GM23248 (cell line): ENCODE measurements around the gene LCLAT1. TPM values are rescaled to one million over a fixed set of nuclear protein-coding genes. Genes with fewer than 3 reads are reported as not detected.
A peak's percentile ranks its signal among the peaks of the same experiment; 100 is the strongest.
"Not testable (repeated sequence)": the region's sequence is repeated elsewhere in the genome, so short reads cannot be mapped to it uniquely, and the experiment has no call there.

Source experiments
- DNase-seq: peaks from one replicate; pipeline ENCODE4 v3.0.0-alpha.2; 2015
- H2AFZ ChIP-seq: fragments of 200-600 bp; sonication (generic); 2 replicates; pipeline ENCODE4 v1.6.1; 2016; ENCODE audit warnings: antibody characterized with exemption
- H3F3A ChIP-seq: fragments of 200-600 bp; sonication (generic); 2 replicates; pipeline ENCODE4 v1.6.1; 2016; ENCODE audit warnings: mild to moderate bottlenecking, antibody characterized with exemption, mixed run types; ENCODE audit not compliant: insufficient read depth
- H3K27ac ChIP-seq: fragments of 200-600 bp; sonication (generic); 2 replicates; pipeline ENCODE4 v1.5.1; 2016; ENCODE audit warnings: mild to moderate bottlenecking
- H3K27me3 ChIP-seq: fragments of 200-600 bp; sonication (generic); replicated peaks from 2 replicates; pipeline ENCODE4 v1.6.1; 2016; ENCODE audit warnings: mild to moderate bottlenecking; ENCODE audit not compliant: insufficient read depth
- H3K36me3 ChIP-seq: fragments of 200-600 bp; sonication (generic); 2 replicates; pipeline ENCODE4 v1.6.1; 2016; ENCODE audit warnings: low read depth, mild to moderate bottlenecking
- H3K4me1 ChIP-seq: fragments of 200-600 bp; sonication (generic); 2 replicates; pipeline ENCODE4 v1.6.1; 2016; ENCODE audit warnings: mild to moderate bottlenecking; ENCODE audit not compliant: insufficient read depth
- H3K4me2 ChIP-seq: fragments of 200-600 bp; sonication (generic); one replicate; pipeline ENCODE4 v1.6.1; 2016; ENCODE audit warnings: mild to moderate bottlenecking; ENCODE audit not compliant: unreplicated experiment
- H3K4me3 ChIP-seq: fragments of 200-600 bp; sonication (generic); 2 replicates; pipeline ENCODE4 v1.5.1; 2016; ENCODE audit warnings: mild to moderate bottlenecking
- H3K79me2 ChIP-seq: fragments of 200-600 bp; sonication (generic); 2 replicates; pipeline ENCODE4 v1.6.1; 2016; ENCODE audit warnings: mild to moderate bottlenecking; ENCODE audit not compliant: insufficient read depth
- H3K9ac ChIP-seq: fragments of 200-600 bp; sonication (generic); 2 replicates; pipeline ENCODE4 v1.6.1; 2016; ENCODE audit warnings: mild to moderate bottlenecking
- H3K9me2 ChIP-seq: fragments of 200-600 bp; sonication (generic); 2 replicates; pipeline ENCODE4 v1.6.1; 2016; ENCODE audit warnings: mixed run types, mild to moderate bottlenecking, moderate library complexity; ENCODE audit not compliant: insufficient read depth
- H3K9me3 ChIP-seq: fragments of 200-600 bp; sonication (generic); one replicate; pipeline ENCODE4 v1.6.1; 2017; ENCODE audit warnings: low read depth
- H4K20me1 ChIP-seq: fragments of 200-600 bp; sonication (generic); 2 replicates; pipeline ENCODE4 v1.6.0; 2016; ENCODE audit not compliant: insufficient read depth
- EZH2 ChIP-seq: fragments of 200-600 bp; sonication (generic); IDR thresholded peaks from 2 replicates; pipeline ENCODE4 v1.6.1; 2018; ENCODE audit warnings: antibody characterized with exemption, mild to moderate bottlenecking; ENCODE audit not compliant: insufficient read depth, poor library complexity, severe bottlenecking
- EZH2phosphoT487 ChIP-seq: fragments of 200-600 bp; sonication (generic); IDR thresholded peaks from 2 replicates; pipeline ENCODE4 v1.6.1; 2018; ENCODE audit warnings: antibody characterized with exemption, moderate library complexity, mild to moderate bottlenecking, low read depth; ENCODE audit not compliant: insufficient read depth
- WGBS, 2 experiments: methylation state at CpG; one replicate each; pipeline ENCODE4 v1.1.6; 2015 to 2017; ENCODE audit warnings: low lambda C conversion rate in 2 of 2, low coverage in 1 of 2; ENCODE audit errors: missing lambda C conversion rate in 2 of 2; 5-methylcytosine and 5-hydroxymethylcytosine counted together
- in situ Hi-C: fragments of 300-500 bp; cut with MboI; formaldehyde crosslinking; loops from 2 replicates; pipeline ENCODE4 v1.15.0; 2020
- polyA plus RNA-seq: library from polyadenylated mRNA; unstranded; fragments of >200 nt; fragmentation: Nextera tagmentation; extraction: Ambion mirVana; gene quantifications from 2 replicates; pipeline ENCODE4 v1.2.1, GENCODE V29; 2016
- total RNA-seq: library from RNA; depleted of rRNA; stranded (reverse); fragments of >200 nt; shearing (Covaris generic); gene quantifications from 2 replicates; pipeline ENCODE4 v1.2.3, GENCODE V29; 2014

LCLAT1 gene
- total and polyA plus RNA-seq, 2 experiments from 2014 or later, result 29.7 to 32.3 TPM

- no peaks in the 10 kb centered on the region for H3F3A ChIP-seq
- no peak overlapping the region for H3K27ac ChIP-seq
- TF ChIP-seq EZH2phosphoT487 (no peak), EZH2 (no peak)
- 21 to 26% methylated on average over 2 of the region's 2 CpGs for whole genome bisulfite sequencing, 2 experiments
- no peak overlapping the region for H3K4me3 ChIP-seq
- no peak overlapping the region for H3K9ac ChIP-seq
- no peaks in the 10 kb centered on the region for H3K9me3 ChIP-seq
- peaks cover 80% of the 10 kb centered on the region for H3K79me2 ChIP-seq
- H4K20me1 ChIP-seq, result no peaks in the 10 kb centered on the region
- DNase-seq, result no peak
- no peaks in the 10 kb centered on the region for H3K9me2 ChIP-seq
- H3K4me2 ChIP-seq, result no peak overlapping the region
- in situ Hi-C loops, result no loop called here
- no peaks in the 10 kb centered on the region for H3K27me3 ChIP-seq
- H3K36me3 ChIP-seq, result no peaks in the 10 kb centered on the region
- 0 out of 2 replicates have a peak, but pooled peaks cover 5% of the 10 kb centered on the region for H3K4me1 ChIP-seq
- H2AFZ ChIP-seq, result no peak overlapping the region
Observed at GRCh38 chr2:30463535-30463934, 16.5 kb downstream of the LCLAT1 start.

GRCh38 chr2:30464544-30465170 lies 17.6 kb downstream of the LCLAT1 start:
- TF ChIP-seq EZH2 (no peak), EZH2phosphoT487 (no peak)
- no peak overlapping the region for H3K9ac ChIP-seq
- H2AFZ ChIP-seq, result peak overlapping the region; percentile 53; the same call in 1 of the 2 replicates
- H3K4me2 ChIP-seq, result no peak overlapping the region
- no peaks in the 10 kb centered on the region for H3K9me3 ChIP-seq
- H3K9me2 ChIP-seq, result no peaks in the 10 kb centered on the region
- in situ Hi-C loops, result no loop called here
- H3K36me3 ChIP-seq, result no peaks in the 10 kb centered on the region
- no peak for DNase-seq
- no peaks in the 10 kb centered on the region for H3F3A ChIP-seq
- H4K20me1 ChIP-seq, result no peaks in the 10 kb centered on the region
- no peaks in the 10 kb centered on the region for H3K27me3 ChIP-seq
- no peak overlapping the region for H3K4me3 ChIP-seq
- no peak overlapping the region for H3K27ac ChIP-seq
- H3K79me2 ChIP-seq, result peaks cover 81% of the 10 kb centered on the region
- 63 to 67% methylated on average over 4 of the region's 4 CpGs for WGBS, 2 experiments
- 0 out of 2 replicates have a peak, but pooled peaks cover 5% of the 10 kb centered on the region for H3K4me1 ChIP-seq

GRCh38 chr2:30465171-30465545 lies 18.1 kb downstream of the LCLAT1 start:
- Histone ChIP-seq H3K9ac (no peak overlapping the region), H3K27ac (no peak overlapping the region), H3K4me2 (peak overlapping the region; percentile 22), H3K4me3 (peak overlapping the region; percentile 11; the same call in 1 of the 2 replicates), H4K20me1 (no peaks in the 10 kb centered on the region), H3K4me1 (0 out of 2 replicates have a peak, but pooled peaks cover 5% of the 10 kb centered on the region), H2AFZ (peak overlapping the region; percentile 53), H3K9me3 (no peaks in the 10 kb centered on the region), H3K9me2 (no peaks in the 10 kb centered on the region), H3K27me3 (no peaks in the 10 kb centered on the region), H3K36me3 (no peaks in the 10 kb centered on the region), H3F3A (no peaks in the 10 kb centered on the region), H3K79me2 (peaks cover 81% of the 10 kb centered on the region)
- no peak for DNase-seq
- in situ Hi-C loops, result no loop called here
- TF ChIP-seq EZH2, result no peak
- TF ChIP-seq EZH2phosphoT487, result no peak
- 66 to 68% methylated on average over 3 of the region's 3 CpGs for WGBS, 2 experiments

GRCh38 chr2:30466216-30466615 lies 19.2 kb downstream of the LCLAT1 start:
- Histone ChIP-seq H3K9me2 (no peaks in the 10 kb centered on the region), H3K27ac (no peak overlapping the region), H3K27me3 (no peaks in the 10 kb centered on the region), H3K4me3 (no peak overlapping the region), H3K9ac (no peak overlapping the region), H3K79me2 (peaks cover 78% of the 10 kb centered on the region), H2AFZ (no peak overlapping the region), H3K4me1 (0 out of 2 replicates have a peak, but pooled peaks cover 5% of the 10 kb centered on the region), H3K4me2 (no peak overlapping the region), H3F3A (0 out of 2 replicates have a peak, but pooled peaks cover 4% of the 10 kb centered on the region), H3K36me3 (no peaks in the 10 kb centered on the region), H3K9me3 (no peaks in the 10 kb centered on the region), H4K20me1 (no peaks in the 10 kb centered on the region)
- 96 to 97% methylated on average over 1 of the region's 1 CpG for WGBS, 2 experiments
- TF ChIP-seq EZH2 (no peak), EZH2phosphoT487 (no peak)
- DNase-seq, result no peak
- in situ Hi-C loops, result no loop called here

- H3K9me2 ChIP-seq, H2AFZ ChIP-seq, H3K4me3 ChIP-seq, H3K9ac ChIP-seq, H3K36me3 ChIP-seq, H4K20me1 ChIP-seq, DNase-seq, H3K4me2 ChIP-seq, H3K9me3 ChIP-seq, H3K27me3 ChIP-seq, H3K4me1 ChIP-seq, in situ Hi-C loops, H3F3A ChIP-seq, H3K27ac ChIP-seq: not testable (repeated sequence)
- WGBS, 2 experiments, result 98 to 99% methylated on average over 7 to 8 of the region's 8 CpGs
- H3K79me2 ChIP-seq, result peaks cover 80% of the 10 kb centered on the region
Observed at GRCh38 chr2:30467062-30467826, 20.2 kb downstream of the LCLAT1 start.
